OCI-LY1 (cell line): Measurements from ENCODE around the gene THAP8.

Experiments used
- H2AFZ ChIP-seq: fragments of 200-600 bp; sonication (generic), shearing (Covaris generic); 2 replicates; pipeline ENCODE4 v1.6.0; 2014; ENCODE audit warnings: antibody characterized with exemption, mild to moderate bottlenecking, low read length
- H3F3A ChIP-seq: fragments of 200-600 bp; sonication (generic), shearing (Covaris generic); 2 replicates; pipeline ENCODE4 v1.6.0; 2014; ENCODE audit warnings: mild to moderate bottlenecking, antibody characterized with exemption, low read length, moderate library complexity; ENCODE audit not compliant: insufficient read depth
- H3K27ac ChIP-seq: fragments of 200-600 bp; sonication (generic); 2 replicates; pipeline ENCODE4 v1.5.1; 2014; ENCODE audit warnings: low read length, mixed run types, mild to moderate bottlenecking, low read depth; ENCODE audit not compliant: poor library complexity, severe bottlenecking
- H3K27me3 ChIP-seq: fragments of 200-600 bp; sonication (generic); 2 replicates; pipeline ENCODE4 v1.6.0; 2014; ENCODE audit warnings: antibody characterized with exemption, mild to moderate bottlenecking, low read length, moderate library complexity; ENCODE audit not compliant: insufficient read depth
- H3K36me3 ChIP-seq: fragments of 200-600 bp; sonication (generic); 2 replicates; pipeline ENCODE4 v1.6.1; 2014; ENCODE audit warnings: mild to moderate bottlenecking, antibody characterized with exemption, low read length, moderate library complexity, mixed read lengths; ENCODE audit not compliant: insufficient read depth
- H3K4me1 ChIP-seq: fragments of 200-600 bp; sonication (generic); 2 replicates; pipeline ENCODE4 v1.5.1; 2014; ENCODE audit warnings: mild to moderate bottlenecking, low read length, moderate library complexity; ENCODE audit not compliant: insufficient read depth, severe bottlenecking
- H3K4me2 ChIP-seq: fragments of 200-600 bp; sonication (generic), shearing (Covaris generic); 2 replicates; pipeline ENCODE4 v1.6.1; 2014; ENCODE audit warnings: low read length
- H3K4me3 ChIP-seq: fragments of 200-600 bp; sonication (generic); 2 replicates; pipeline ENCODE4 v1.5.1; 2014; ENCODE audit warnings: low read length, low read depth, mild to moderate bottlenecking, mixed read lengths; ENCODE audit not compliant: poor library complexity, severe bottlenecking
- H3K79me2 ChIP-seq: fragments of 200-600 bp; shearing (Covaris generic); 2 replicates; pipeline ENCODE4 v1.6.1; 2016; ENCODE audit warnings: mixed run types, low read length, mixed read lengths; ENCODE audit not compliant: insufficient read depth
- H3K9ac ChIP-seq: fragments of 200-600 bp; sonication (generic), shearing (Covaris generic); 2 replicates; pipeline ENCODE4 v1.6.1; 2014; ENCODE audit warnings: mild to moderate bottlenecking, low read length, mixed read lengths
- H3K9me2 ChIP-seq: fragments of 200-600 bp; sonication (generic), shearing (Covaris generic); 2 replicates; pipeline ENCODE4 v1.6.1; 2014; ENCODE audit warnings: low read depth, mild to moderate bottlenecking, low read length, mixed read lengths
- H3K9me3 ChIP-seq: fragments of 200-600 bp; shearing (Covaris generic); 2 replicates; pipeline ENCODE4 v1.6.1; 2014; ENCODE audit warnings: low read length, mixed read lengths
- H4K20me1 ChIP-seq: fragments of 200-600 bp; sonication (generic), shearing (Covaris generic); 2 replicates; pipeline ENCODE4 v1.6.0; 2016; ENCODE audit warnings: mild to moderate bottlenecking, low read length; ENCODE audit not compliant: insufficient read depth
- CTCF ChIP-seq: fragments of 200-600 bp; sonication (generic), shearing (Covaris generic); IDR thresholded peaks from 2 replicates; pipeline ENCODE4 v1.5.1; 2017; ENCODE audit warnings: mild to moderate bottlenecking, antibody characterized with exemption, low read length, moderate library complexity, mixed read lengths
- EZH2 ChIP-seq: fragments of 200-600 bp; sonication (generic), shearing (Covaris generic); IDR thresholded peaks from 2 replicates; pipeline ENCODE4 v1.8.0; 2017; ENCODE audit warnings: borderline replicate concordance, mixed run types, mild to moderate bottlenecking, antibody characterized with exemption, low read length, moderate library complexity, mixed read lengths

The THAP8 gene

DNA sequence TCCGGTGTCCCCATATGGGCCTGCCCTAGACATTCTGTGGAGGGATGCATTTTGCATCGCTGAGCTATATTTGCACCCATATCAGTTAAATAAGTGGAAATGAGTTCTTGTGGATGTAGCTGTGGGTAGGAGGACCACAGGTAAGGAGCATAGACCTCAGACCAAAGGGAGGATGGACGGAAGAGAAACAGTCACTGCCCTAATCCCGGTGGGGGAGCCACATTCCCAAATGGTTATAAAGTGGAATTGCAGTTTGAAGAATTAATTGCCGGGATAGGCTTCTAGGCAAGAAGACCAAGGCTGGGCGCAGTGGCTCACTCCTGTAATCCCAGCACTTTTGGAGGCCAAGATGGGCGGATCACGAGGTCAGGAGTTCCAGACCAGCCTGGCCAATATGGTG lies 57.3 kb downstream of the THAP8 start:
- TF ChIP-seq CTCF (no peak), EZH2 (no peak)
- Histone ChIP-seq H3K27ac (no peak overlapping the region), H3K9me2 (no peaks in the 10 kb centered on the region), H3F3A (no peaks in the 10 kb centered on the region; the same call in 1 of the 2 replicates), H4K20me1 (no peaks in the 10 kb centered on the region), H3K27me3 (no peaks in the 10 kb centered on the region), H3K4me3 (peak overlapping the region; percentile 88), H3K4me2 (peak overlapping the region; percentile 95), H3K4me1 (peaks cover 17% of the 10 kb centered on the region), H3K36me3 (peaks cover 18% of the 10 kb centered on the region; the same call in 1 of the 2 replicates), H3K9me3 (no peaks in the 10 kb centered on the region), H3K79me2 (peaks cover 18% of the 10 kb centered on the region), H2AFZ (no peak overlapping the region), H3K9ac (peak overlapping the region; percentile 85; the same call in 1 of the 2 replicates)

DNA sequence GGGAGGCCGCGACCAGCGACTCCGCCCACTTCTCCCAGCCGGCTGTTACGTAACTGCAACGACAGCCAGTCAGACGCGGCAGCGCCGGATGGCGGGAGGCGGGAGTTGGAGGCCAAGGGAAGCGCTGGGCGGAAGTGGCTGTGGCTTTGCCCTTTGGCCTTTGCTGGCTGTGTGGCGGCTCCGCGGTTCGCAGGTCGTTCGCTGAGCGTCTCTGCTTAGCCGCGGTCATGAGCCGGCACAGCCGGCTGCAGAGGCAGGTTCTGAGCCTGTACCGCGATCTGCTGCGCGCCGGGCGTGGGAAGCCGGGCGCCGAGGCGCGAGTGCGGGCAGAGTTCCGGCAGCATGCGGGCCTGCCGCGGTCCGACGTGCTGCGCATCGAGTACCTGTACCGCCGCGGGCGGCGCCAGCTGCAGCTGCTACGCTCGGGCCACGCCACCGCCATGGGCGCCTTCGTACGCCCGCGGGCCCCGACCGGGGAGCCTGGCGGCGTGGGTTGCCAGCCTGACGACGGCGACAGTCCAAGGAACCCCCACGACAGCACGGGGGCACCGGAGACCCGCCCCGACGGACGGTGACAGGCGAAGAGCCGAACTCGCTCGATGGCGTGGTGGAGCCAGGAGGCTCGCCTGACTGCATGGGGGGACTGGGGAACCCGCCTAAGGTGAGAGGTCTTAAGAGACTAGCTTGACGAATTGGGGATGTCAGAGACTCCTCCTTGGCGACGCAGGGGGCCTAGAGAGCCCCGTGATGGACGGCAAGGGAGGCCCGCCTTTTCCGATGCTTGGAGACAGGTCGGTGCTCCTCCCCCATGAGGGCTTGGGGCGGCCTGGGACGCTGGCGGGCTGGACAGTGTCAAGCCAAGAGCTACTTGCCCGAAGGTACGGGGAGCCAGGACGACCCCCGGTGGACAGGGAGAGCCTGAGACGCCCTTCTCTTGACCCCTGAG lies 58.8 kb downstream of the THAP8 start, which contains the start of gene SDHAF1:
Gene SDHAF1, plus strand, starts transcription at position 141 of the 946 bp plus-strand sequence. Its CDS starts 87 bp downstream, at position 228.
- H3K4me3 ChIP-seq, result peak within 1 kb of the TSS; percentile 88
- peaks cover 17% of the 10 kb centered on the region for H3K4me1 ChIP-seq
- H3F3A ChIP-seq, result no peaks in the 10 kb centered on the region; the same call in 1 of the 2 replicates
- no peaks in the 10 kb centered on the region for H3K9me3 ChIP-seq
- peak within 1 kb of the TSS; percentile 20 for H3K27ac ChIP-seq
- H3K9ac ChIP-seq, result peak within 1 kb of the TSS; percentile 85
- H4K20me1 ChIP-seq, result no peaks in the 10 kb centered on the region
- H3K4me2 ChIP-seq, result peak within 1 kb of the TSS; percentile 95
- H3K9me2 ChIP-seq, result no peaks in the 10 kb centered on the region
- peaks cover 18% of the 10 kb centered on the region for H3K79me2 ChIP-seq
- TF ChIP-seq CTCF (no peak), EZH2 (no peak)
- H2AFZ ChIP-seq, result no peak within 1 kb of the TSS
- peaks cover 8% of the 10 kb centered on the region; the same call in 1 of the 2 replicates for H3K36me3 ChIP-seq
- no peaks in the 10 kb centered on the region for H3K27me3 ChIP-seq

GRCh38 chr19:35993923-35994598 lies 60.0 kb downstream of the THAP8 start:
- H3K9me2 ChIP-seq, result no peaks in the 10 kb centered on the region
- H3K4me2 ChIP-seq, result peak overlapping the region; percentile 95
- H3K9ac ChIP-seq, result peak overlapping the region; percentile 55; the same call in 1 of the 2 replicates
- peaks cover 13% of the 10 kb centered on the region for H3K79me2 ChIP-seq
- H3K4me3 ChIP-seq, result peak overlapping the region; percentile 88
- no peak overlapping the region for H2AFZ ChIP-seq
- no peaks in the 10 kb centered on the region for H3F3A ChIP-seq
- peaks cover 8% of the 10 kb centered on the region; the same call in 1 of the 2 replicates for H3K36me3 ChIP-seq
- no peaks in the 10 kb centered on the region for H3K9me3 ChIP-seq
- no peak overlapping the region for H3K27ac ChIP-seq
- TF ChIP-seq EZH2 (no peak), CTCF (no peak)
- peaks cover 17% of the 10 kb centered on the region for H3K4me1 ChIP-seq
- H4K20me1 ChIP-seq, result no peaks in the 10 kb centered on the region
- H3K27me3 ChIP-seq, result no peaks in the 10 kb centered on the region
